KMS-11 (cell line): ENCODE measurements around the gene TGFBR1.

ENCODE experiments used
- H2AFZ ChIP-seq: fragments of 200-600 bp; sonication (generic); 2 replicates; pipeline ENCODE4 v1.6.1; 2016; ENCODE audit warnings: antibody characterized with exemption, mixed run types, low read depth
- H3K27ac ChIP-seq: fragments of 200-600 bp; sonication (generic); 2 replicates; pipeline ENCODE4 v1.6.1; 2016; ENCODE audit warnings: mild to moderate bottlenecking, mixed run types
- H3K27me3 ChIP-seq: fragments of 200-600 bp; sonication (generic); 2 replicates; pipeline ENCODE4 v1.6.1; 2017; ENCODE audit warnings: mild to moderate bottlenecking, low read depth, mixed run types, moderate library complexity; ENCODE audit not compliant: insufficient read depth
- H3K36me3 ChIP-seq: fragments of 200-600 bp; sonication (generic); 2 replicates; pipeline ENCODE4 v1.6.1; 2017; ENCODE audit warnings: mild to moderate bottlenecking, mixed run types; ENCODE audit not compliant: insufficient read depth
- H3K4me1 ChIP-seq: fragments of 200-600 bp; sonication (generic); 2 replicates; pipeline ENCODE4 v1.6.1; 2016; ENCODE audit warnings: mild to moderate bottlenecking, low read depth, mixed run types; ENCODE audit not compliant: poor library complexity, severe bottlenecking
- H3K4me2 ChIP-seq: fragments of 200-600 bp; sonication (generic); 2 replicates; pipeline ENCODE4 v1.7.0; 2016; ENCODE audit warnings: mild to moderate bottlenecking, mixed run types
- H3K4me3 ChIP-seq: fragments of 200-600 bp; sonication (generic); IDR thresholded peaks from 2 replicates; pipeline ENCODE4 v1.6.1; 2017; ENCODE audit warnings: low read depth, low read length, mixed read lengths; ENCODE audit not compliant: insufficient read depth
- H3K79me2 ChIP-seq: fragments of 200-600 bp; sonication (generic); 2 replicates; pipeline ENCODE4 v1.6.1; 2016; ENCODE audit warnings: low read depth, mixed run types; ENCODE audit not compliant: insufficient read depth
- H3K9ac ChIP-seq: fragments of 200-600 bp; sonication (generic); 2 replicates; pipeline ENCODE4 v1.6.1; 2016; ENCODE audit warnings: mild to moderate bottlenecking, mixed run types
- H4K20me1 ChIP-seq: fragments of 200-600 bp; sonication (generic); 2 replicates; pipeline ENCODE4 v1.6.1; 2016; ENCODE audit warnings: mild to moderate bottlenecking, mixed run types; ENCODE audit not compliant: insufficient read depth
- CTCF ChIP-seq: fragments of 200-600 bp; sonication (generic); conservative IDR thresholded peaks from 2 replicates; pipeline ENCODE4 v1.6.1; 2017; ENCODE audit warnings: low read depth, mild to moderate bottlenecking, antibody characterized with exemption, low read length, moderate library complexity, mixed read lengths

TGFBR1 gene

GRCh38 chr9:99125446-99125845 is 20.5 kb downstream of the TGFBR1 start:
- no peak overlapping the region for H3K27ac ChIP-seq
- peaks cover 20% of the 10 kb centered on the region; the same call in 1 of the 2 replicates for H3K79me2 ChIP-seq
- TF ChIP-seq CTCF = no peak
- H3K4me2 ChIP-seq = no peak overlapping the region
- no peak overlapping the region for H2AFZ ChIP-seq
- no peak overlapping the region for H3K9ac ChIP-seq
- H3K4me1 ChIP-seq = peaks cover 5% of the 10 kb centered on the region
- no peaks in the 10 kb centered on the region for H3K36me3 ChIP-seq
- H3K4me3 ChIP-seq = no peak overlapping the region
- H3K27me3 ChIP-seq = no peaks in the 10 kb centered on the region
- H4K20me1 ChIP-seq = no peaks in the 10 kb centered on the region

- no peak overlapping the region for H3K27ac ChIP-seq
- TF ChIP-seq CTCF = no peak
- no peak overlapping the region for H3K4me3 ChIP-seq
- no peaks in the 10 kb centered on the region for H3K27me3 ChIP-seq
- peaks cover 5% of the 10 kb centered on the region for H3K4me1 ChIP-seq
- no peak overlapping the region for H3K4me2 ChIP-seq
- no peak overlapping the region for H2AFZ ChIP-seq
- peaks cover 11% of the 10 kb centered on the region; the same call in 1 of the 2 replicates for H3K79me2 ChIP-seq
- no peak overlapping the region for H3K9ac ChIP-seq
- no peaks in the 10 kb centered on the region for H3K36me3 ChIP-seq
- H4K20me1 ChIP-seq = no peaks in the 10 kb centered on the region
These were observed 21.4 kb downstream of the TGFBR1 start for GRCh38 chr9:99126312-99126711.

- H3K4me1 ChIP-seq = peaks cover 5% of the 10 kb centered on the region
- H3K79me2 ChIP-seq = peaks cover 5% of the 10 kb centered on the region; the same call in 1 of the 2 replicates
These were observed 22.6 kb downstream of the TGFBR1 start for GRCh38 chr9:99127356-99128132.

GRCh38 chr9:99128133-99128406 is 23.2 kb downstream of the TGFBR1 start:
- Histone ChIP-seq H4K20me1 (no peaks in the 10 kb centered on the region), H3K27ac (no peak overlapping the region), H3K9ac (no peak overlapping the region), H2AFZ (no peak overlapping the region), H3K4me3 (no peak overlapping the region), H3K27me3 (no peaks in the 10 kb centered on the region), H3K4me1 (peaks cover 8% of the 10 kb centered on the region), H3K79me2 (peaks cover 5% of the 10 kb centered on the region; the same call in 1 of the 2 replicates), H3K4me2 (no peak overlapping the region), H3K36me3 (no peaks in the 10 kb centered on the region)
- TF ChIP-seq CTCF = no peak

More at GRCh38 chr9:99127356-99128132, 22.6 kb downstream of the TGFBR1 start:
- H2AFZ ChIP-seq = no peak overlapping the region
- no peaks in the 10 kb centered on the region for H3K27me3 ChIP-seq
- H3K4me3 ChIP-seq = no peak overlapping the region
- TF ChIP-seq CTCF = no peak
- no peak overlapping the region for H3K4me2 ChIP-seq
- H4K20me1 ChIP-seq = no peaks in the 10 kb centered on the region
- H3K9ac ChIP-seq = no peak overlapping the region
- no peak overlapping the region for H3K27ac ChIP-seq
- no peaks in the 10 kb centered on the region for H3K36me3 ChIP-seq
